NCI-H146 treated with DMSO at 0.1 percent for 48 hours (cell line): ENCODE results near the gene FMNL2.
"Not testable (repeated sequence)": the region's sequence is repeated elsewhere in the genome, so short reads cannot be mapped to it uniquely, and the experiment has no call there.

Experiments used
- DNase-seq: peaks from one replicate; lab custom pipeline; 2025; ENCODE audit not compliant: unreplicated experiment; lab: John Stamatoyannopoulos, UW

FMNL2 gene

DNA sequence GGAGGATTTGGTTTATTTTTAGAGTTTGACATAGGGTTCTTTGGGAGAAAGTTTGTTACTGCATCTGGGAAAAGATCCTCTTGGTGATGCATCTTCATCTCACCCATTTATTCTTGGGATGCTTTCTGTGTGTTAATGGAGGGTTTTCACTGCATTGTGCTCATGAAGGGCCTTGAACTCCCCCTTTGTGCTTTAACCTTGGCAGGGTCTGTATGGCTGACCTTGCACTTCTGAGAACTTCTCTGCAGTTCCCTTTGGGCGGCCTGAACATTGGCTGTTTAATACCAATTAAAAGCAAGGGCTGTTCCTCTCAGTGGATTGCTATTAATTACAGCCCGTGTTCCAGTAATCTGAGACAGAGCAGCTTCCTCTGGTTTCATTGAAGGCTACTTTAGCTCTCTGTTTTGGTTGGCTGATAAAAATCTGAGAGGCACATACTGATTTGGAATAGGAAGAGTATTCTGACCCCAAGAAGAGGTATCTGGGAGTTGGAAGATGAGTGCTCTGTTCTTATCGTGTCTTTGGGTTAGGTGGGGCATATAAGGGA is 37.5 kb downstream of the FMNL2 start:
- no peak for DNase-seq

DNA sequence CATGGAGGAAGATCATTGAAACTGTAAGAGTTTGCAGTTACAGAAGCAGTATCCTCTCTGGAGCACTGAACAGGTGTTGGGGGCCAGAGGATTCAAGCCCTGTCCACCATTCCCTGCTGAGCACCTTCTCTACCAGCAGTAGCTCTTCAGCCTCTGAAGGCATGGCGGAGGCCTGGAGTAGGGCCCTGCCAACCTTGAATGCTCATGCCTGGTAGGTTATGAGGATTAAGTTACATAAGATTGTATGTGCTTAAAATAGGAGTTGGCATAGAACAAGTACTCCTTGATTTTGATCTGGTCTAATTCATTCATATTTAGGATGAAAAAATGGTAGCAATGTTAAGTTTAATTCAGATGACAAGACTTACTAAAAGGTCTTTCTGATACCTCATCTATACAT is 40.2 kb downstream of the FMNL2 start:
- DNase-seq: no peak

DNA sequence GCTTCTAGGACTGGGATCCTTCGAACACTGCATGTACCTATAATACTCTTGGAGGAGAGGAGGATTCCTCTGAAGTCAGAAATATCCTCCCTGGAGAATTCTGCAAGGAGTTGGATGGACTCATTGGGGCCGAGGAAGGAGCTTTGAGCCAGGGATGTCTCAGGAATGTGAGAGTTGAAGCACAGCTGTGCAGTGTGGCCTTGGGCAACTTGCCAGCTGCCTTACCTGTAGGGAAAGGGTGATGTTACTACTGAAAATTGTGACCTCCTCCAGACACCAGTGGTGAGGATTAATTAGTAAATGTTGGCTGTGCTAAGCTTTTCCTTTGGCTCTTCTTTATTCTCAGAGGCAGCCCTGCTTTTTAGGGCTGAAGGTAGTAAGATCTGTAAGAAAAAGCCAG is 41.4 kb downstream of the FMNL2 start:
- no peak for DNase-seq

DNA sequence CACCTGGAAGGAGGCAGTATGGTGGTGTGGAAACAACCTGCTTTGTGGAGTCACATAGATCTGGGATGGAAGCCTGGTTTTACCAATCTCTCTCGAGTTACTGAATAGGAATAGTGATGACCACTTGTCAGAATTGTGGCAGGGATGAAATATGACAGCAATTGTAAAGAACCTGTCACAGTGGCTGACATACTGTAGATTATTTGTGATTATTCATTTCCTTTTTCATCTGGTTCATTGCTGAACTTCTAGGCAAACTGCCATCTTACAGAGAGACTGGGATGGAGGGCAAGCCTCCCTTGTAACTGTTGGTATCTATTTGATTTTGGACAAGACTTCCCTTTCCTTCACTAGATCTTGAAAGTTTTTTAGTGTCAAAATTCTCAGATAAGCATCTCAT is 42.0 kb downstream of the FMNL2 start:
- no peak for DNase-seq

DNA sequence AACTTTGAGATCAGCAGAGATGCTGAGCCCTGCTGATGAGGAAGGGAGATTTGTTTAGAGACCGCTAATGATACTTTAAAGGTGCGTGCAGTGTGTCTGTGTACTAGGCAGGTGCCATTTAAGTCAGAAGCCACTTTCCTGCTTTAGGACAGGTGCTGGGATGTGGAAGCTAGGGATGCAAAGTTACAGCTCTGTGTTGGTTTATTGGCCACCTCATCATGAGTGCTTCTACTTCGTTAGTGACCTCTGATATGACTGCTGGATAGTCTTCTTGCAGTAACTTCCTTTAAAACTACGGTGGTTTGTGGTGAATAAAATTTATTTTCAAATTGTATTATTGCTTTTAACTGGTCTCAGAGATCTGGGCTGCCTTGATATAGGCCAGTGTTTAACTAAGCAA is 44.1 kb downstream of the FMNL2 start:
- DNase-seq: no peak

DNA sequence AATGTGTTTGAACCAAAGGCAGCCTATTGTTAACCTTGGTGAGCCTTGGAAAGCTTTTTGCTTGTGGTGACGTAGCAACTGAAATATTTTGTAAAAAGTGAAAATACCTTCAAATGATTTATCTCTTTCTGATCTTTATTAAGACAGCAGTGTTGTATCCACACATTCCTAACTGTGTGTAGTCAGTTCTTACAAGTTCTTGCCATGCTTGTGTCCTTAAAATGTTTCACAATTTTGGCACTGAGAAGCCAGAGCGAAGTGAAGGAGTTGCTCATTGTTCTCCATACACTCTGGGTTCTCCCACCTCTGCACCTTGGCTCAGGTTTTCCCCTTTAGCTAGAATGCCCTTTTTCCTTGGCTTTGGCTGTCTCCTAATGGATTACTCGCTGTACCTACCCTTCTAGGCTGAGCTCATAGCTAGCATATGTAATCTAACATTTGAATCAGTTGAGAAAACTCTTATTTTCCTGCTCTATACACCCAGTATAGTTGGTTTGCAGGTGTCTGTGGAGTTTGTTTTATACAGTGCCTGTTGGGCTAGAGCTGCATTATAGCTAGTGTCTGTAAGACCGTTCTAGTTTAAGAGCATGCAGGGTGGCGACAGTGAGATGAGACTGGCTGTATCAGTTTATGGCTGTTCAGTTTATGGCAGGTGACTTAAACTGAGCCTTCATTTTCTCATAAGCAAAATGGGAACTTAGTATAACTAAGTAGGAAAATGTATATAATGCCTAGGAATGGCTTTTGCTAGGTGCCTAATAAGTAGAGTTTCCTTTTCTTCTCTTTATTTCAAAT is 45.5 kb downstream of the FMNL2 start:
- DNase-seq: no peak

DNA sequence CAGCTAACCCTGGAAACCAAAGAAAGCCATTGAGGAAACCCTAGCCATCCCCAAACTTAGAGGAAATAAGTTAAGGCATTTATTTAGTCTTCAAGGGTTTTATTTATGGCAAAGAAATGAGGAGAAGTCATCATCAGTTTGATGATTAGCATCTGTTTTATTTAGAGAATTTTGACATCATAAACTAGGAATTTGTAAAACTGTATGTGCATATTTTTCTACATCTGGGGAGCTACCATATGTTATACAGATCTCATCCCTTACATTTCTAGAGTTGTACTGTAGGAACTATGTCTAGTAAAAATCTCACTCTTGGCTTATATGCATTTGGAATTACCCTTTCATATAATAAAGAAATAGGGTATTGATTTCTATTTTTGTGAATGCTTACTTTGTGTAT is 48.7 kb downstream of the FMNL2 start:
- no peak for DNase-seq

DNA sequence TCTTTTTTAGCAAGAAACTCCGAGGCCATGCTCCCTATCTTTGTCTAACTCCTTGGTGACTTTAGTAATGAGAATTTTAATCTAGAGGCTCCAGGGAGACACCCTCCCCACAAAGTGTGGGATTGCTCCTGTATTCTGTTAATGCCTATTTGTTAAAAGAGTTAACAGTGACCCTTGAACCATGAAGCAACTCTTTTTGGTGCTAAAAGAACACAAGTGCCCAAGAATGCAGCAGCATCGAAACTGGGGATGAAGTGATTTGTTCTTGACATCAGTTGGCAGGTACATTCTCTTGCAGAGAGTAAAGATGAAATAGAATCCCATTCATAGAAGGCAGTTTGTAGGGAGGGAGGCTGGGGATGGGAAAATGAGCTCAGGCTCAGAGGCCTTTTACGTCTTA is 50.0 kb downstream of the FMNL2 start:
- DNase-seq: no peak

DNA sequence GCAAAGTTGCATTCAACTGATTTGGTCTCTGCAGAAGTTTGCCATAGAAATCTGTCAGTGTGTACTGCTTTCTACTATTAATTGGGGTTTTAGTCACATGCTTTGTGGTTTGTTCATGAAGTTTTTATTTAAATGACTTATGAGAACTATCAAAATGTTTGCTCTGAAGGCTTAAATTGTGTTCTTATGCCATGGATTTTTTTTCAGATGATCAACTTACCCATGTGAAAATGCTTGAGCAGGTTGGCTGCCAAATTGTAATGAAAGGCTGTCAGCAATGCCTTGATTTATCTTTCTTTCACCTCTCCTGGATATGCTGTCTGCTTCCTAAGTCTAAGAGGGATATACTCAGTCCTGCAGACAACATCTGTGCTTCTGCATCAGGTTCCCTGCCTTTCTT is 50.7 kb downstream of the FMNL2 start:
- no peak for DNase-seq

DNA sequence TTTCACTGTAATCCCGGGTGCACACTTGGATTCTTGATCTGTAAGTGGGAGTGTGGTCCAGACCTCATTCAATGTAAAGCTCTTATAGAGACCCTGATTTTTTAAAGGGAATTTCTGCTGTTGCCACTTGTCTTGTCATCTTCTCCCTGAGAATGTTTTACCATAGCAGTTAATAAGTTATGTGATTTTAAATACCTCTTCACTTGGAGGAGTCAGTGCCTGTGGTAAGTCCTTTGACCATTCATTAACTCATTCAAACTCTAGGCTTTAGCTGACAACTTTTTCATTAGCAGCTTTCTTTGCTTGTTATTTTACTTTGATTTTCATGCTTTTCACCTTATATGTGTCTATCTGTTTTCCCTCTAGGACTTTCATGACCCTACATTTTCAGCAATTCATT is 51.3 kb downstream of the FMNL2 start:
- DNase-seq: no peak

DNA sequence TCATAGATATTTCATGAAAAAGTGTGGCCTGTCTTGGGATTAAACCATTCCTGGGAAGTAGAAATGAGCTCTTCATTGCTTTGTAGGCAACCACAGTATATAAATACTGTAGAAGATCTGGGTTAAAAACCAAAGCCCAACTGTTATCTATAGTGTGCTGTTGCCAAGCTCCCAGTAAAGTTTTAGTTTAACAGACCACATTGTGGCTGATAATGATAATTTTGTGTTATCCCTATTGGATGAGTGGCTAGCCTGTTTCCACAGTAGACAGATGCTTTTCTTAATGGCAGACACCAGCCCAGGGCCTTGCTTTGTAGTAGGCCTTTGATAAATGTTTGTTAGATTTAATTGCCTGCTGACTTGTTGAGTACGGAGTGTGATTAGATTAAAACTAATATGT is 52.1 kb downstream of the FMNL2 start:
- no peak for DNase-seq

DNA sequence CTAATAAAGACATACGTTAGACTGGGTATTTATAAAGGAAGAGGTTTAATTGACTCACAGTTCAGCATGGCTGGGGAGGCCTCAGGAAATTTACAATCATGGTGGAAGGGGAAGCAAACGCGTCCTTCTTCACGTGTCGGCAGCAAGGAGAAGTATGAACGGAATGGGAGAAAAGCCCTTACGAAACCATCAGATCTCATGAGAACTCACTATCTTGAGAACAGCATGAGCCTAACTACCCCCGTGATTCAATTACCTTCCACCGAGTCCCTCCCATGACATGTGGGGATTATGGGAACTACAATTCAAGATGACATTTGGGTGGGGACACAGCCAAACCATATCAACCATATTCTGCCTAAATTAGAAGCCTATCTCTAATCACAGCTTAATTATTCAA is 53.3 kb downstream of the FMNL2 start:
- not testable (repeated sequence) for DNase-seq

DNA sequence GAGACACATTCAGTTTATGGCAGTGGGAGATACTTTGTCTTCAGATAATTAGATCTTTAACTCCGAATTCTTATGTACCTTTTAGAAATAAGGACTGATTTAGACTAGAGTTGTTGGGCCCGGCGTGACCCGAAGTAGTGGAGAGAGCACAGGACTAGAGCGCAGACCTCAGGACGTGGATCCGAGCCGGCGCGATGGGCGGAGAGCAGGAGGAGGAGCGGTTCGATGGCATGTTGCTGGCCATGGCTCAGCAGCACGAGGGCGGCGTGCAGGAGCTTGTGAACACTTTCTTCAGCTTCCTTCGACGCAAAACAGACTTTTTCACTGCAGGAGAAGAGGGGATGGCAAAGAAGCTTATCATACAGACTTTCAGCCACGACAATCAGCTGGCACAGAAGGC is 54.5 kb downstream of the FMNL2 start:
- no peak for DNase-seq

DNA sequence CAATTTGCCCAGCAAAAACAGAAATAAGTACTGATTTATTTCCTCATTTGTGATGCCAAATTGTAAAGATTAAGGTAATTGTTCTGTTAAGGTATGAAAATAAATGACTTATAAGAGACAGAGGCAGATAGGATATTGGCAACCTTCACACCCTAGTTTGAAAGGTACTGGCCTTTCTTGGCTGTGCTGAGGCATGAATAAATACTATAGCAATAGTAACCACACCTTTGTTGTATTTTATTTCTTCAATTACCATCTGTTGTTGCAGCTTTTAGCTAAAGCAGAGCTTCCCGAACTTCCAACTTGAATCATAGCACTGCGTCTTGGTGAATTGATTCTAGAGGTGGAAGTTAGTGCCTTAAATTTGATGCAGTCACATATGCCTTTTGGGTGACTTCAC is 55.9 kb downstream of the FMNL2 start:
- no peak for DNase-seq

DNA sequence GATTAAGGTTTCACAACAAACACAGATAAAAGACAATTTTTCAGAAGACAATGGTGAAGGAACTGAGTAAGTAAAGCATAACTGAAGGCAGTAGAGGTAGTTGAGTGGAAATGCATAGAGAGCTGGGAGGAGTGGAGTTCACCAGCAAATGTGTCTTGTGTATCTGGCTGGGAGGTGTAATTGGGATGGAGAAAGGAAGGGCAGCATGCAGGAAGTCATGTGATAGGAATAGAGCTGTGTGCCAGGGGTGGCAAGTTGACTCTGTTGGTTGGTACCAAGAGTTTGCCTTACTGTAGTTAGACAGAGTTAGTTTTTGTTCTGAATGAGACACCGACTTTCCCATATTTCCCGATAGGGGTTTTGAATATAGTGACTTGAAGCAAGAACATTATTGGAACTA is 56.3 kb downstream of the FMNL2 start:
- DNase-seq: no peak

DNA sequence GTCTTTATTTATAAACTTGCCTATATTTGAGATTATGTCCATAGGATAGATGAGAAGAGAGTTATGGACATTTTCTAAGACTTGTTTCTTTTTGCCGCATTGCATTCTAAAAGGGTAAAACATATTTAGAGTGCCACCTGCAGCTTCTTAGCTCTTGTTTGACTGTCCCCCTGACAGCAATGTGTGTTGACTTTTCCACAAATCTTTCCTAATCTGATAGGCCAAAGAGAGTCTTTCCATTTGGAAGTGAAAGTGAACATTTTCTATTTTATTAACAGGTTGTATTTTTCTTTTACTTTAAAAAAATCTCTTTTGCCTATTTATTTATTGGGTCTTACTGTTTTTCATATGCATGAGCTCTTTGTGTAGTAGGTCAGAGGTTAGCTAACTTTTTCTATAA is 58.4 kb downstream of the FMNL2 start:
- no peak for DNase-seq

DNA sequence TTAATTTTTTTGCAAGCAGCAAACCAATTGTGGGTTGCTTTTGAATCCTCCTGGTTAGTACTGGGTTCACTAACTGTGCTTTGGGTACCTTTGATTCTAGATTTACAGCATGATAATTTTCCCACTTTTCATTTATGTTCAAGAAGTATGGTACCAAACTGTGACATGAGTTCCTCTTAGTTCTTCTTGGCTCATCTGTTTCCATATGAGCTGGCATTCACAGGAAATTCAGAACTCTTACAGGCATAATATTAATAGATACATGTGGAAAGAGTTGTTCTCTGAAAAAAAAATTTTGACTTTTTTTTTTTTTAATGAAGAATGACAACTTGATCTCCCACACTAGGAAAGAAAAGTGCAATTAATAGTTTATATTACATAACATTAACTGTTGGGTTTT is 59.4 kb downstream of the FMNL2 start:
- DNase-seq: no peak

DNA sequence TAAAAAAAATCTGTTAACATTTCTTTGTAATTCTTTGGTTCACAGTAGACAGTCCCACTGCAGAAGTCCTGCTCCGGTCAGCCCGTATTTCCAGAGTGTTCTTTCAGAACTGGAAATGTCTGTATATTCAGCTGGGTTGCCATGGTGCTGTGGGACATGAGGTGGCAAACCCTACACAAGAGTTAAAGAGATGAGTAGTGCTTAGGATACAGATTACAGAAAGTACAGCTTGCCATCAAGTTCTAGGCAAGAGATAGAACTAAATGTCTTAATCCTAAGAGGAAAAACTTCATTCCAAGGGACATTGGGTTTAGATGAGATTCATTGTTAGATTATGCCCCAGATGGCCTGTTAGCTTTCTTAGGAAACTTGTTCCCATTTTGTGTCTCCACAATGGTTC is 60.1 kb downstream of the FMNL2 start:
- DNase-seq: no peak

DNA sequence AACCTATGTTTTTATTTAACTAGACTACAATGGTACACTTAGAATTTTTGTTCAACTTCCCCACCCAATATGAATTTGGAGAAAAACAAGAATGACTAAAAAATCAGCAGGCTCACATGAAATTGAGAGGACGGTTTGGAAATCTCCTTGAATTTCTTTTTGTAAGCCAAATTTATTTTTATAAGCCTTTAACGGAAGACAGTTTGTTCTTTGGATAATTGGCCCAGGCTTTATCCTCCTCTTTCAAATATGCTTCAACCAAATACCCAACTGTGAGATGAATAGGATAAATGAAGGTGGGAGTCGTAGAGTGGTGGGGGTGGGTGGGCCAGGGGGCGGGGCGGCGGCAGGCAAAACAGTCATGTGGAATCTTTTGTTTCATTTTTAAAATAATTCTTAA is 60.6 kb downstream of the FMNL2 start:
- no peak for DNase-seq

DNA sequence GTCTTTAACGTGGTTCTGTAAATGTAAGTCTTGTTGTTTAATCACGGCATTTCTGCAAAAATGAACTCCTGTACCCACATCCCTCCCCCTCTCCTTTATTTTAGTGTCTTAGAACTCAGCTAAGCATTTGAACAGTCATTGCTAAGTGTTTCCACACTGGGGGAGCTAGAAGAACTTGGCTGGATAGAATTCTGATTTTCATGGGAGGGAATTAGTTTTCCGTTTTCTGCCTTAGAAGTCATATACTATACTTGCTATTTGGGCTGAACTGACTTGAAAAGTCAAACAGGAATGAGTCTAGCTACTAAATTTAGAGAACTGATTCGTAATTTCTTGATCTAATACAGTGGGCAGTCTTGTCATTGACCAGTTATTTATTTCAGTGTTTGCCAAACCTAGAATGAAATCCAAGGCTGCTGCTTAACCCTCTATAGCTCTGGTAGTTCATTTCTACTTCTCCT is 61.1 kb downstream of the FMNL2 start:
- DNase-seq: no peak

DNA sequence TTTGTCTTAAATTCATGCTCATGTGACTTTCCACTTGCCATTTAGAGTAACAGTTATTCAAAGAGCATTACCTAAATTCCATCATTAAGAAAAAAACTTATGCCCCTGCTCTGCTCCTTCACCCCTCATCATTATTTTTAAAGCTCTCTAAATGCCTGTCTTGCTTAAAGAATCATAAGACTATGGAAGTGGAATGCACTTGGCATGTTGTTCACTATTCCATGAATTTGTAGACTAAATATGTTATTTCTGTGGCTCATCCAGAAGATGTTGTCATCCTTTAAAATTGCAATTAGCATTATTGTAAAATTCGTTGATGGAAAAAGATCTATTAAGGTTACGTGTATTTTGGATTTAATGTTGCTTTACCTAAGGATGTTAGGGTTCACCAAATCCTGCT is 61.8 kb downstream of the FMNL2 start:
- no peak for DNase-seq

DNA sequence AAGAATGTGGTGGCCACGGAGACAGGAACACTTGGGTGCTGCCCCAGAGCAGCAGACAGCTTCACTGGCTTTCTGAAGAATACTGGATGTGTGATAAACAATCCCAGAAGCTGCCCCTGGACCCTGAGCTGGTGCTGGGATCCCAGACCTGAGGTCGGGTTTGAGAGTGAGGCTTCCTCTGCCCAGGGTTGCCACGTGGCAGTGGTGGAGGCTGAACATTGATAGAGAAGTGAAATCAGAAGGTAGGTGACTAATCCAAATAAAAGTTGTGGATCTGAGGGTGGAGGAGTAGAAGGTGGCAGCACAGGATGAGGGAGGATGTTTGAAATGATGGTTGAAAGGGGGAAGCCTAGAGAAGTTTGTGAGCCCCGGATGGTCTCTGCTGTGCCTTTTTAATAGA is 64.0 kb downstream of the FMNL2 start:
- no peak for DNase-seq

DNA sequence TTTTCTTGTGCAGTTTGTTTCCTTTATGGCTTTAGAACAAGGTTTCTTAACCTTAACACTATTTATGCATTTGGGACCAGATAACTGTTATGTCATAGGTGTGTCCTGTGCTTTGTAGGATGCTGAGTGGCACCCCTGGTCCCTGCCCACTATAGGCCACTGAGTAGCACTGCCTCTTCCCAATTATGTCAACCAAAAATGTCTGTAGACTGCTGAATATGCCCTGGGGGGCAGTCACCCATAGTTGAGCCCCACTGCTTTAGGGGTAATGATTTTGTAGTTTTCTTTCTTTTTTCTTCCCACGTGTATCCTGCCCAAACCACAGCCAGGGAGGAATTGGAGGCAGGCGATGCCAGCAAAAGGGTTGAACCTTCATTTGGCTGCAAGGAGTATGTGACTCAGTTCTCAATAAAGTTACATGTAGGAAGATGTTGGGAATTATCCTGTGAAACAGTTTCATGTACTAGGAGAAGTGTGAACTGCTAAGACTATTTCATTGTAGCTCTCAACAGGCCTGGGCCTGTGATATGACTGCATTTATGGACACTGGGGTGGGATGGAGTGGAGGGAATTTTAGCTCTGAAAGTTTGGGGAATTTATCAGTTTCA is 65.7 kb downstream of the FMNL2 start:
- no peak for DNase-seq
